ENCODE results near the gene HADHA.
A peak's percentile ranks its signal among the peaks of the same experiment; 100 is the strongest.

The HADHA gene

GRCh38 chr2:26190369-26190768, 54.1 kb downstream of the HADHA start:
- no peak for DNase-seq

- DNase-seq, result no peak
Observed at GRCh38 chr2:26189751-26190150, 54.7 kb downstream of the HADHA start.

- no peak for DNase-seq
Observed at GRCh38 chr2:26189123-26189522, 55.3 kb downstream of the HADHA start.

GRCh38 chr2:26187537-26188104, 56.8 kb downstream of the HADHA start:
- DNase-seq, result no peak

- DNase-seq, result no peak
Observed at GRCh38 chr2:26187114-26187513, 57.3 kb downstream of the HADHA start.

- no peak for DNase-seq
Observed at GRCh38 chr2:26185954-26186770, 58.3 kb downstream of the HADHA start.

- no peak for DNase-seq
Observed at GRCh38 chr2:26185304-26185928, 59.0 kb downstream of the HADHA start.

- peak; percentile 88 for DNase-seq
Observed at GRCh38 chr2:26184555-26185303, 59.7 kb downstream of the HADHA start.

GRCh38 chr2:26184121-26184520, 60.3 kb downstream of the HADHA start:
- no peak for DNase-seq

GRCh38 chr2:26182887-26183630, 61.4 kb downstream of the HADHA start:
- no peak for DNase-seq

GRCh38 chr2:26182441-26182840, 62.0 kb downstream of the HADHA start:
- DNase-seq, result no peak

- DNase-seq, result no peak
Observed at GRCh38 chr2:26179446-26179913, 65.0 kb downstream of the HADHA start.

GRCh38 chr2:26178746-26179436, 65.5 kb downstream of the HADHA start:
- DNase-seq, result no peak

- DNase-seq, result no peak
Observed at GRCh38 chr2:26178246-26178645, 66.2 kb downstream of the HADHA start.

GRCh38 chr2:26177122-26177521, 67.3 kb downstream of the HADHA start:
- DNase-seq, result no peak

GRCh38 chr2:26176279-26176615, 68.2 kb downstream of the HADHA start:
- DNase-seq, result no peak

- no peak for DNase-seq
Observed at GRCh38 chr2:26175466-26176278, 68.8 kb downstream of the HADHA start.

GRCh38 chr2:26174691-26175465, 69.6 kb downstream of the HADHA start:
- DNase-seq, result no peak

- DNase-seq, result no peak
Observed at GRCh38 chr2:26173776-26174482, 70.5 kb downstream of the HADHA start.
